Superior temporal gyrus (tissue), 1 donor: ENCODE data around the gene ARHGEF39.

ENCODE experiments used
- DNase-seq: peaks from one replicate; pipeline ENCODE4 v3.0.0-alpha.2; 2016; ENCODE audit errors: extremely low spot score

ARHGEF39 gene

DNA sequence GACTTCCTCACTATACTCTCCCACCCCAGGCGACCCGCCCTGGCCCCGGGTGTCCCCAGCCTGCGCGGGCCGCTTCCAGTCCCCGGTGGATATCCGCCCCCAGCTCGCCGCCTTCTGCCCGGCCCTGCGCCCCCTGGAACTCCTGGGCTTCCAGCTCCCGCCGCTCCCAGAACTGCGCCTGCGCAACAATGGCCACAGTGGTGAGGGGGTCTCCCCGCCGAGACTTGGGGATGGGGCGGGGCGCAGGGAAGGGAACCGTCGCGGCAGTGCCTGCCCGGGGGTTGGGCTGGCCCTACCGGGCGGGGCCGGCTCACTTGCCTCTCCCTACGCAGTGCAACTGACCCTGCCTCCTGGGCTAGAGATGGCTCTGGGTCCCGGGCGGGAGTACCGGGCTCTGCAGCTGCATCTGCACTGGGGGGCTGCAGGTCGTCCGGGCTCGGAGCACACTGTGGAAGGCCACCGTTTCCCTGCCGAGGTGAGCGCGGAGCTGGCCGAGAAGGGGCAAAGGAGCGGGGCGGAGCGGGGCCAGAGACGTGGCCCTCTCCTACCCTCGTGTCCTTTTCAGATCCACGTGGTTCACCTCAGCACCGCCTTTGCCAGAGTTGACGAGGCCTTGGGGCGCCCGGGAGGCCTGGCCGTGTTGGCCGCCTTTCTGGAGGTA is 10.9 kb upstream of the ARHGEF39 start:
- DNase-seq = no peak

DNA sequence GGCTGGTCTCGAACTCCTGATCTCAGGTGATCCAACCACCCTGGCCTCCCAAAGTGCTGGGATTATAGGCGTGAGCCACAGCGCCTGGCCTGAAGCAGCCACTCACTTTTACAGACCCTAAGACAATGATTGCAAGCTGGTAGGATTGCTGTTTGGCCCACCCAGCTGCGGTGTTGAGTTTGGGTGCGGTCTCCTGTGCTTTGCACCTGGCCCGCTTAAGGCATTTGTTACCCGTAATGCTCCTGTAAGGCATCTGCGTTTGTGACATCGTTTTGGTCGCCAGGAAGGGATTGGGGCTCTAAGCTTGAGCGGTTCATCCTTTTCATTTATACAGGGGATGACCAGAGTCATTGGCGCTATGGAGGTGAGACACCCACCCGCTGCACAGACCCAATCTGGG is 10.2 kb upstream of the ARHGEF39 start:
- DNase-seq = no peak

GRCh38 chr9:35674025-35674361 is 9.0 kb upstream of the ARHGEF39 start:
- DNase-seq = no peak

DNA sequence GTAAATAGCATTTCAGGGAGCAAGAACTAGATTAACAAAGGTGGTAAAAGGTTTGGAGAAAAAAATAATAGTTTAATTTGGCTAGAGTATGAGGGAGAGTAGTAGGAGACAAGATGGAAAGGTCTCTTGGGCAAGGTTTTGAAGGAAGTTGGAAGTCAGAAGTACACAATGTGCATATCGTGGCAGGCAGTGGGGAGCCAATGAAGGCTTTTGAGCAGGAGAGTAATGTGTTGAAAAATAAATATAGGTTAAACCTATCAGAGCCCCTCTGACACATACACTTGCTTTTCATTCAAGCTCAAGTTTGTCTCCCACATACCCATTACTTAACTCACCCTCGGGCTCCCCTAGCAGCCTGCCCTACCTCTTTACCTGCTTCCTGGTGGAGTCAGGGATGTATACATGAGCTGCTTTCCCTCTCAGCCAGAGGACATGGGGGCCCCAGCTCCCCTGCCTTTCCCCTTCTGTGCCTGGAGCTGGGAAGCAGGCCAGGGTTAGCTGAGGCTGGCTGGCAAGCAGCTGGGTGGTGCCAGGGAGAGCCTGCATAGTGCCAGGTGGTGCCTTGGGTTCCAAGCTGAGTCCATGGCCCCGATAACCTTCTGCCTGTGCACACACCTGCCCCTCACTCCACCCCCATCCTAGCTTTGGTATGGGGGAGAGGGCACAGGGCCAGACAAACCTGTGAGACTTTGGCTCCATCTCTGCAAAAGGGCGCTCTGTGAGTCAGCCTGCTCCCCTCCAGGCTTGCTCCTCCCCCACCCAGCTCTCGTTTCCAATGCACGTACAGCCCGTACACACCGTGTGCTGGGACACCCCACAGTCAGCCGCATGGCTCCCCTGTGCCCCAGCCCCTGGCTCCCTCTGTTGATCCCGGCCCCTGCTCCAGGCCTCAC is 8.4 kb upstream of the ARHGEF39 start, which contains the start of gene CA9:
Gene CA9 (plus strand): TSS at position 797 of the 893 bp plus-strand sequence. CDS start 32 bp downstream, at position 829.
- DNase-seq = no peak

GRCh38 chr9:35669331-35670145 is 4.5 kb upstream of the ARHGEF39 start:
- no peak for DNase-seq

- no peak for DNase-seq
Measured at GRCh38 chr9:35667939-35668338, 2.9 kb upstream of the ARHGEF39 start.

DNA sequence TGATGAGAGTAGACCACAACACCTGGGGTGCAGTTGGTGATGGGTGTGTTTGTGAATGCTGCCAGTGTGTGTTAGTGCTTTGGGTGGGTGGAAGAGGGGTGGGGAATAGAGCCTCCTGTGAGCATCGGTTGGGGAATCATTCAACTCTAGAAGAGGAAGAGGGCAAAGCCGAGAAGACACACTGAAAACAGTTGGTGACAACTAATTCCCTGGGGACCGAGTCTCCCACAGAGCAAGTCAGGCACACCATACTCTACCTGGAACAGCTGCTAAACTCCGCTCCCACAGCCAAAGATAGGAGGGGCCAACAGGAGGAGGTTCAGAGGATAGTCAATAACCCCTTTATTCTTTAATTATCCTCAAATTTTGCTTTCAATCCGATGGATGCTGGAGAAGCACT is 1.6 kb upstream of the ARHGEF39 start:
- DNase-seq = no peak

GRCh38 chr9:35666045-35666444 is 1.1 kb upstream of the ARHGEF39 start:
- DNase-seq = no peak

GRCh38 chr9:35665471-35665818 is 450 bp upstream of the ARHGEF39 start:
- no peak for DNase-seq

DNA sequence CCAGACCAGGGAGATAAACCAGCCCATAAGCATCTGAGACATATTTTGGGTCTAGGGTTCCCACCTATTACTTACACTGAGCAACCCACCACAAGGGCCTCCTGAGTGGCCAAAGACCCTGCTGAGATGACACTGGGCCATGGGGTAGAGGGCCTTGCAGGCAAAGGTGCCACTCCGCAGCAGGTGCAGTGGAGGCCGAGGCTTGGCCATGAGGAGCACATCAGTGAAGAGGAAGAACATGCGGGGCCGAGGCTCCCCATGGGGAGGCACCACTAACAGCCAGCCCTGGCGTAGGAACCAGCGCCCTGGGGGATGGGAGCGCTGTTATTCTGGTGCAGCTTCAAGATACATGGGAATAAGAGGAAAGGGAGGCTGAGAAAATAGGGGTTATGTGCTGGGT is 2.6 kb downstream of the ARHGEF39 start:
- DNase-seq = no peak

GRCh38 chr9:35661756-35662350 is 3.1 kb downstream of the ARHGEF39 start:
- DNase-seq = no peak

GRCh38 chr9:35660966-35661415 is 4.0 kb downstream of the ARHGEF39 start:
- DNase-seq = peak; percentile 71

- DNase-seq = no peak
Measured at GRCh38 chr9:35659340-35659739, 5.7 kb downstream of the ARHGEF39 start.

DNA sequence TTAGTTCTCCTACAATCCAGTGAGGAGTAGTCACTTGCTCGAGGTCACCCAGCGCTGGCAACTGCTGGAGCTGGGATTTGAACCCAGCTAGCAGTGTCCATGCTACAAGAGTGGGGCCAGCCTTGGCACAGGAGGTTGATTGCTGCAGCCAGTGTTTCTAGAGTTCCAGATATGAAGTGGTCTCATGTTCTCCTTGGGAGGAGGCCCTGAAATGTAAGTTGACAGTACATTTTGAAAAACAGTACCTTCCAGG is 6.1 kb downstream of the ARHGEF39 start:
- peak; percentile 41 for DNase-seq

GRCh38 chr9:35658137-35658967 is 6.6 kb downstream of the ARHGEF39 start, which contains the start of gene CCDC107:
TSS of gene CCDC107 (plus strand) at chr9:35658292. CDS start at chr9:35658380, 88 bp downstream.
- DNase-seq = peak; percentile 30

- peak; percentile 99 for DNase-seq
Measured at GRCh38 chr9:35657546-35658136, 7.4 kb downstream of the ARHGEF39 start, which contains the start of gene RMRP. TSS of gene RMRP (minus strand) at chr9:35658019.

GRCh38 chr9:35656831-35657545 is 8.0 kb downstream of the ARHGEF39 start:
- DNase-seq = peak; percentile 59

GRCh38 chr9:35656348-35656747 is 8.6 kb downstream of the ARHGEF39 start:
- no peak for DNase-seq

DNA sequence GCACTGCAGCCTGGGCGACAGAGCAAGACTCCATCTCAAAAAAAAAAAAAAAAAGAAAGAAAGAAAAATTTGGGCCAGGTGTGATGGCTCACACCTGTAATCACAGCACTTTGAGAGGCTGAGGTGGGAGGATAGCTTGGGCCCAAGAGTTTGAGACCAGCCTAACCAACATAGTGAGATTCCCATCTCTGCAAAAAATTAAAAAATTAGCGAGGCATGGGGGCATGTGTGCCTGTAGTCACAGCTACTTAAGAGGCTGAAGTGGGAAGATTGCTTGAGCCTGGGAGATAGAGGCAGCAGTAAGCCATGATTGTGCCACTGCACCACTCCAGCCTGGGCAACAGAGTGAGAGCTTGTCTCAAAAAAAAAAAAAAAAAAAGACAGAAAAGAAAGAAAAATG is 11.4 kb downstream of the ARHGEF39 start:
- no peak for DNase-seq

DNA sequence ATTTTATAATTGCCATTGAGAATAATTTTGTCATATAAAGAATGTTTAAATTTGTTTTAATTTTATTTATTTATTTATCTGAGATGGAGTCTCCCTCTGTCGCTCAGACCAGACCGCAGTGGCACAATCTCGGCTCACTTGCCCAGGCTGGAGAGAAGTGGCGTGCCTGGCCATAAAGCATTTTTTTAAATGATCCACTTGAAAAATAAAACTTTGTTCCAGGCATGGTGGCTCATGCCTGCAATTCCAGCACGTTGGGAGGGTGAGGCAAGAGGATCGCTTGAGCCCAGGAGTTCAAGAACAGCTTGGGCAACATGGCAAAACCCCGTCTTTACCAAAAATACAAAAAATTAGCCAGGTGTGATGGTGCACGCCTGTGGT is 12.2 kb downstream of the ARHGEF39 start:
- no peak for DNase-seq
